SK-N-SH (cell line): ENCODE data around the gene HAUS2. TPM values are rescaled to one million over a fixed set of nuclear protein-coding genes. Genes with fewer than 3 reads are reported as not detected.

Experiments used
- CTCF ChIA-PET: fragments of 300-600, 350-600 bp; formaldehyde crosslinking; extraction: SDS; loops from one replicate; lab custom pipeline; 2021; lab: Yijun Ruan, JAX
- POLR2A ChIA-PET: fragments of 350-600 bp; sonication (Branson Sonifier 250); formaldehyde crosslinking; extraction: SDS; loops from one replicate; lab custom pipeline; 2020; ENCODE audit warnings: antibody characterized with exemption, inconsistent platforms; lab: Yijun Ruan, JAX
- DNase-seq: peaks from one replicate; pipeline ENCODE4 v3.0.0; 2012
- H2AFZ ChIP-seq: fragments of 200-600 bp; sonication (generic); 2 replicates; pipeline ENCODE4 v1.8.1; 2016; ENCODE audit warnings: antibody characterized with exemption, mild to moderate bottlenecking, low read depth
- H3F3A ChIP-seq: fragments of 200-600 bp; sonication (generic); replicated peaks from 2 replicates; pipeline ENCODE3; 2016; ENCODE audit warnings: antibody characterized with exemption, mild to moderate bottlenecking; ENCODE audit not compliant: insufficient read depth
- H3K27ac ChIP-seq, 2 experiments: fragments of 200-500 bp in 1 of 2; fragments of 200-600 bp in 1 of 2; sonication (Bioruptor generic) in 1 of 2; sonication (generic), shearing (Covaris generic) in 1 of 2; 2 replicates each; pipeline versions ENCODE4 v1.5.1 to v1.6.1; 2014 to 2016; ENCODE audit warnings: low read depth in 2 of 2, inconsistent platforms in 1 of 2, low read length in 1 of 2, mild to moderate bottlenecking in 1 of 2, mixed read lengths in 1 of 2
- H3K27me3 ChIP-seq: fragments of 200-600 bp; sonication (generic), shearing (Covaris generic); 2 replicates; pipeline ENCODE4 v1.6.1; 2016; ENCODE audit warnings: mixed run types; ENCODE audit not compliant: insufficient read depth
- H3K36me3 ChIP-seq, 2 experiments: fragments of 200-500 bp in 1 of 2; fragments of 200-600 bp in 1 of 2; sonication (Bioruptor generic) in 1 of 2; sonication (generic) in 1 of 2; replicated peaks in 1 of 2; 2 replicates each; pipeline versions ENCODE3 to v1.5.1; 2014 to 2016; ENCODE audit warnings: low read length in 1 of 2, mild to moderate bottlenecking in 1 of 2; ENCODE audit not compliant: insufficient read depth in 2 of 2, control insufficient read depth in 1 of 2
- H3K4me1 ChIP-seq, 2 experiments: fragments of 200-500 bp in 1 of 2; fragments of 200-600 bp in 1 of 2; sonication (Bioruptor generic) in 1 of 2; sonication (generic), shearing (Covaris generic) in 1 of 2; 2 replicates each; pipeline versions ENCODE4 v1.5.1 to v1.6.1; 2014 to 2016; ENCODE audit warnings: low read depth in 1 of 2, low read length in 1 of 2, mixed run types in 1 of 2; ENCODE audit not compliant: insufficient read depth in 2 of 2, control insufficient read depth in 1 of 2
- H3K4me2 ChIP-seq: fragments of 200-600 bp; sonication (generic), shearing (Covaris generic); 2 replicates; pipeline ENCODE4 v1.6.1; 2017; ENCODE audit warnings: mixed run types
- H3K4me3 ChIP-seq, 2 experiments: fragments of 200-500 bp in 1 of 2; fragments of 200-600 bp in 1 of 2; sonication (Bioruptor generic) in 1 of 2; sonication (generic), shearing (Covaris generic) in 1 of 2; 2 replicates each; pipeline versions ENCODE4 v1.5.1 to v1.8.1; 2014 to 2016; ENCODE audit warnings: low read depth in 2 of 2, inconsistent platforms in 1 of 2, low read length in 1 of 2, mild to moderate bottlenecking in 1 of 2, mixed read lengths in 1 of 2, moderate library complexity in 1 of 2
- H3K79me2 ChIP-seq: fragments of 200-600 bp; sonication (generic); 2 replicates; pipeline ENCODE4 v1.8.1; 2017; ENCODE audit warnings: mild to moderate bottlenecking; ENCODE audit not compliant: insufficient read depth
- H3K9ac ChIP-seq: fragments of 200-600 bp; sonication (generic); 2 replicates; pipeline ENCODE4 v1.6.1; 2017; ENCODE audit warnings: mixed run types
- H3K9me2 ChIP-seq: fragments of 200-600 bp; sonication (generic); 2 replicates; pipeline ENCODE4 v1.6.1; 2017; ENCODE audit warnings: mixed run types
- H3K9me3 ChIP-seq: fragments of 200-600 bp; sonication (generic); 2 replicates; pipeline ENCODE4 v1.6.1; 2017; ENCODE audit warnings: mixed run types, mild to moderate bottlenecking, moderate library complexity
- H4K20me1 ChIP-seq: fragments of 200-600 bp; sonication (generic); 2 replicates; pipeline ENCODE4 v1.6.1; 2017; ENCODE audit warnings: mild to moderate bottlenecking, mixed run types; ENCODE audit not compliant: insufficient read depth
- CHD2 ChIP-seq: fragments of 150-350 bp; IDR thresholded peaks from 2 replicates; pipeline ENCODE4 v1.6.1; 2018; ENCODE audit warnings: low read length; ENCODE audit not compliant: partially characterized antibody
- FOXJ3 ChIP-seq: sonication (generic); formaldehyde crosslinking; IDR thresholded peaks from 2 replicates; pipeline ENCODE4 v1.5.1; 2020; ENCODE audit warnings: mild to moderate bottlenecking, missing genetic modification reagents
- FOXM1 ChIP-seq: IDR thresholded peaks from 2 replicates; pipeline ENCODE4 v1.4.0; 2012; ENCODE audit warnings: low read depth, mild to moderate bottlenecking
- GABPA ChIP-seq: IDR thresholded peaks from 2 replicates; pipeline ENCODE4 v1.4.0; 2012; ENCODE audit warnings: low read depth, mild to moderate bottlenecking
- GATA2 ChIP-seq: sonication (generic); formaldehyde crosslinking; IDR thresholded peaks from 2 replicates; pipeline ENCODE4 v1.5.0; 2020; ENCODE audit warnings: mild to moderate bottlenecking, missing genetic modification reagents
- JUND ChIP-seq: IDR thresholded peaks from 2 replicates; pipeline ENCODE4 v1.4.0; 2012
- MEF2A ChIP-seq: IDR thresholded peaks from 2 replicates; pipeline ENCODE4 v1.4.0; 2012; ENCODE audit warnings: low read depth, borderline replicate concordance
- MXI1 ChIP-seq: IDR thresholded peaks from 2 replicates; pipeline ENCODE4 v1.6.1; 2012; ENCODE audit warnings: mild to moderate bottlenecking, low read depth, low read length, improper control_type of control experiment
- NFIC ChIP-seq: IDR thresholded peaks from 2 replicates; pipeline ENCODE4 v1.4.0; 2012; ENCODE audit warnings: borderline replicate concordance
- PBX3 ChIP-seq: IDR thresholded peaks from 2 replicates; pipeline ENCODE4; 2012
- POLR2AphosphoS5 ChIP-seq: IDR thresholded peaks from 2 replicates; pipeline ENCODE4 v1.6.1; 2012; ENCODE audit warnings: low read depth, low read length
- REST ChIP-seq: IDR thresholded peaks from 2 replicates; pipeline ENCODE4 v1.6.1; 2012; ENCODE audit warnings: mild to moderate bottlenecking, low read depth, low read length, moderate library complexity
- RFX5 ChIP-seq: IDR thresholded peaks from 2 replicates; pipeline ENCODE4 v1.6.1; 2012; ENCODE audit warnings: mild to moderate bottlenecking, improper control_type of control experiment, low read length
- SIN3A ChIP-seq: IDR thresholded peaks from 2 replicates; pipeline ENCODE4 v1.6.1; 2012; ENCODE audit warnings: low read depth, mild to moderate bottlenecking, low read length, moderate library complexity, borderline replicate concordance
- TAF1 ChIP-seq: IDR thresholded peaks from 2 replicates; pipeline ENCODE4 v1.6.1; 2012; ENCODE audit warnings: low read depth, mild to moderate bottlenecking, low read length, moderate library complexity, borderline replicate concordance
- TEAD4 ChIP-seq: IDR thresholded peaks from 2 replicates; pipeline ENCODE4 v1.4.0; 2012; ENCODE audit warnings: mild to moderate bottlenecking, borderline replicate concordance; ENCODE audit not compliant: insufficient read depth
- ZBTB33 ChIP-seq: IDR thresholded peaks from 2 replicates; pipeline ENCODE4 v1.4.0; 2012; ENCODE audit warnings: low read depth, borderline replicate concordance
- WGBS: methylation state at CpG from one replicate; pipeline ENCODE4 v1.1.6; 2017; ENCODE audit warnings: low lambda C conversion rate; 5-methylcytosine and 5-hydroxymethylcytosine counted together
- polyA plus RNA-seq, 3 experiments: library from polyadenylated mRNA; depleted of rRNA; stranded (reverse); fragments of >200 nt; gene quantifications; 2 replicates each; pipeline ENCODE4 v1.2.3, GENCODE V29; 2012
- TF ChIP-seq, protein P1 (sequence below): fragments of 150-350 bp; IDR thresholded peaks from 2 replicates; pipeline ENCODE4 v1.6.1; 2017; ENCODE audit warnings: antibody characterized with exemption, low read length, low read depth, borderline replicate concordance

The HAUS2 gene
- polyA plus RNA-seq, 1 of the 3 experiments (the other 2 are of a cell fraction) = 9.4 TPM

- TF ChIP-seq MXI1 = no peak
- no peak for TF ChIP-seq FOXJ3 (CRISPR knock-in tag)
- no peak for TF ChIP-seq CHD2
- TF ChIP-seq SIN3A = no peak
- TF ChIP-seq GATA2 (CRISPR knock-in tag) = no peak
- TF ChIP-seq ZBTB33 = no peak
- no peak for TF ChIP-seq POLR2AphosphoS5
- no peak for TF ChIP-seq NFIC
- TF ChIP-seq PBX3 = no peak
- no peak for TF ChIP-seq GABPA
- TF ChIP-seq MEF2A = no peak
- no peak for TF ChIP-seq REST
- TF ChIP-seq, protein P1, sequence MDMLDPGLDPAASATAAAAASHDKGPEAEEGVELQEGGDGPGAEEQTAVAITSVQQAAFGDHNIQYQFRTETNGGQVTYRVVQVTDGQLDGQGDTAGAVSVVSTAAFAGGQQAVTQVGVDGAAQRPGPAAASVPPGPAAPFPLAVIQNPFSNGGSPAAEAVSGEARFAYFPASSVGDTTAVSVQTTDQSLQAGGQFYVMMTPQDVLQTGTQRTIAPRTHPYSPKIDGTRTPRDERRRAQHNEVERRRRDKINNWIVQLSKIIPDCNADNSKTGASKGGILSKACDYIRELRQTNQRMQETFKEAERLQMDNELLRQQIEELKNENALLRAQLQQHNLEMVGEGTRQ = no peak
- no peak for TF ChIP-seq JUND
- no peak for TF ChIP-seq TEAD4
- no peak for TF ChIP-seq FOXM1
- no peak for TF ChIP-seq TAF1
- TF ChIP-seq RFX5 = no peak
- TF ChIP-seq, all 33 proteins: peak for 0
- Histone ChIP-seq H3K4me3 (no peak overlapping the region), H3F3A (peaks cover 4% of the 10 kb centered on the region), H3K9me3 (no peaks in the 10 kb centered on the region), H3K4me2 (no peak overlapping the region), H3K27me3 (no peaks in the 10 kb centered on the region), H4K20me1 (no peaks in the 10 kb centered on the region), H3K36me3 (no peaks in the 10 kb centered on the region), H3K4me1 (peaks cover 2 to 11% of the 10 kb centered on the region in 2 experiments; a peak in 2 of 4 replicates), H3K9me2 (no peaks in the 10 kb centered on the region), H3K79me2 (no peaks in the 10 kb centered on the region; the same call in 1 of the 2 replicates), H2AFZ (no peak overlapping the region), H3K27ac (no peak overlapping the region), H3K9ac (no peak overlapping the region)
- no peak for DNase-seq
- ChIA-PET POLR2A (no interaction called here), CTCF (interaction anchor here (1.4 to 2.0 kb wide), 2 partner anchors 11 to 16 kb away, joined by 3 to 8 read pairs; no protein-coding TSS in a partner anchor)
- 100% methylated on average over 3 of the region's 3 CpGs for WGBS
Measured at GRCh38 chr15:42592716-42593115, 44.1 kb downstream of the HAUS2 start.
